ENCODE results near the gene SERGEF.

Gene SERGEF

DNA sequence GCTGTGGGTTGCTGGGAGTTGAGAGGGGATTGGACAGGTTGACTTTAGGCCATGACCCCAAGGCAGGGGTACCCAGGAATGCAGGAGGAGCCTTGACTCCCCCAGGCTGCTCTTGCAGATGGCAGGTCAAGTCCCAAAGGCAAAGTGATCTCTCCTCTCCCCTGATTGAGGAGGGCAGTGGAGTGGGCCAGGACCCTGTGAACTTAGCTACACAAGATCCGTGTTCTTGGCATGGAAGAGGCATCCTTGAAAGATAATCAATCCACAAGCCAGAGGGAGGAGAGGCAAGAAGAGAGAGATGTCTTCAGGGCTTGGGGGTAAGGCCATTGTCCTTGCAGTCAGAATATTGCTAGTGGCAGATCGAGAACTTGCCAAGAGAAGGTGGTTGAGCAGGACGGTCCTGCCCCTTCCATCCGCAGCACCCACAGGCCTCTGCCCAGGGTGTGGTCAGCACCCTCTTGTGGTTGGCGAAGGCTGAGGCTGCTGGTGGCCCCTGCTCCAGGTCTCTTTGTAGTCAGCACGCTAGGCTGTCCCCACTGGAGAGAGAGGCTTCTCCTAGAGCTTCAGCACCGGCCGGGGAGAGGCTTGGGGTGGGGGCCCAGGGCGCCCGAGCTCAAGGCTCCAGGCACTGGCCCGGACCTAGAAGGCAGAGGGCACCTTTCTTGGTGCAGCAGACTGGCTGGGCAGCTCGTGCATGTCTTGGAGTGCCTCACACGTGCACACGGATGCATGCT, 232.8 kb downstream of the SERGEF start:
- DNase-seq, result no peak

DNA sequence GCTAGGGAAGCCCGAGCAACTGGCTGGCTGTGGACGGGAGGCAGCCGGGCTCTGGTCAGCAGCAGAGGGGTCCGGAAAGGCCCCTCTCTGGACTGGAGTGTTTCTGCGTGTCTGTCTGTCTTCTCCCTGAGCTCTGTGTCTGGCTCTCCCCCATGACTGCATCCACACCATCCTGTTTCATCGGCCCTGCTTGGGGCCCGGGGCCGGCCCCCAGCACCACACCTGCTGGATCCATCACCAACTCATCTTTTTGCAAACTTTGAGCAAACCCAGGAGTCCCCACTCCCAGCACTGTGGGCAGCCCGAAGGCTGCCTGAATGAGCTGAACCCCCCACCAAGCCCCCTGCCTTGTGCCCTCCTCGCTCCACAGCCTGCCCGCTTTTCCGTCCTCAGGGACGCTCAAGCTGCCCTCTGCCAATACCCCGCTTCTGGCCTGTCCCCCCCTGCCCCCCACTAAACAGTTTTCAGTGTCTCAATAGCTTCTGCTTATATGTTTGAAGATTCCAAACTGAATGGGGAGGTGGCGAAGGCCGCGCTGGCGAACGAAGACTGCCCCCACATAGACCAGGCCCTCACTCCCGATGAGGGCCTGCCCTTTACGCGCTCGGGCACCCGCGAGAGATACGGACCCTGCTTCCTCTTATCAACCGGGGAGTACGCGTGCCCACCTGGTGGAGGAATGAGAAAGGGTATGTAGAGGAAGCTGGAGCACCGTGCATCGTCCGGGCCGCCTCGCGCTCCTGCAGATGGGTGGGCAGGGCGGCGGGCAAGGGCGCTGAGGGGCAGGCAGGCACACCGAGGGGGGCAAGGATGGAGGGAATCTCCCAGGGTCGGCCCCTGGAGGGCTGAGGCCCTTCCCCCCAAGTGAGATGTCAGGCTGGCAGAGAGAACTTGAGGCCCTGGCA, 233.6 kb downstream of the SERGEF start:
- DNase-seq, result no peak

- DNase-seq, result no peak
Observed at GRCh38 chr11:17778352-17778751, 234.5 kb downstream of the SERGEF start.

- no peak for DNase-seq
Observed at GRCh38 chr11:17777738-17778091, 235.1 kb downstream of the SERGEF start.

DNA sequence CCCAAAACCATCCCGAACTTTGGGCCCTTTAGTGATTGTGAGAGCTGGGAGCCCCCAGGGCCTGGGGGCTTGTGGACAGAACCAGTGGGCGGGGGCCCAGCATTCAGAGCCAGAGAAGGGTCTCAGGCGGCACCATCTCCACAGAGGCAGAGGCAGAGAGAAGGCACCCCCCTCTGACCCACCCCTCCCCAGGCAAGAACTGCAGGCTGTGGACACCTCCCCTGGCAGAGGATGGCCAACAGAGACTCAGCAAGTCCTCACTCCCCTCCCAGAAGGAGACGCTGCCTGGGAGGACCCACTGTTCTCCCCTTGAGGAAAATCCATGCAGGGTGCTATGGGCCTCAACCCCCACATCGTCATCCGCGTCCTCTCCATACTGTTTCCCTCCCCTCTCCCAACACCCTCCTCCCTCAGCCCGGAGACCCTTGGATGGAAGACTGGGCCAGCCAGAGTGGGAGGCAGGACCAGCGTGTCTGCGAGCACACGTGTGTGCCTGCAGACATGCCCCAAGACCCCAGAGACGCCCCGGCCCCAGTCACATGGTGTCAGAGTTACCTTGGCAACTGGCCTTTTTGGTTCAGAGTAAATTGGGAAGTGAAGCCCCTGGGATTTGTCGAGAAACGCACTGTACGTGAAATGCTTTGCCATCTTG, 235.6 kb downstream of the SERGEF start:
- DNase-seq, result no peak

DNA sequence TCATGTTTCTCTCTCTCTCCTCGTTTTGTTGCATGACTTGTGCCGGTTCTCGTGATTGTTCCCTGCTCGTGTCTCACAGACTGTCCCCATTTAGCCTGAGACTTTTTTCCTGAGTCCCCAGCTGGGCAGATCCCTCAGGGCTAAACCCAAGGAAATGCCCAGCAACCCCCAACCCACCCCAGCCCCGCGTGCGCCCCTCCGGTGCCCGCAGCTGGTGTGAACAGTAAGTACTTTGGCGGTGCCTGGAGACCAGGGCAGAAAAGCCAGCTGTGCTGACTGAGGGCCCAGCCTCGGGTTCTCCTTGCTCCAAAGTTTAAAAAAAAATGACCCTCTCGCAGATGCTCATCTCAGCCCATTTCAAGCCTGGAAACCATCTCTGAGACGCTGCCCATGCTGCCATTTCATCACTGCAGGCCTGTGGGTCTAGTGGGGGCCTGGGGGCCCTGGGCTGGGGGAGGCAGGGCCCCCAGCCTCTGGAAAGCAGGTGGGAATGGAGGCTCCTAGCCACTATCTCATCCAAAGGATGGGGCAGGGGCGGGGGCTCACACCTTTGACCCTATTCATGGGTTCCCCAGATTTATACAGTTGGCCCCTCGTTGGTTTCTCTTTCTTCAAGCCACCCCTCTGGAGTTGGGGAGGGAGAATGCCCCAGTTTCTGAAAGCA, 236.5 kb downstream of the SERGEF start:
- no peak for DNase-seq

DNA sequence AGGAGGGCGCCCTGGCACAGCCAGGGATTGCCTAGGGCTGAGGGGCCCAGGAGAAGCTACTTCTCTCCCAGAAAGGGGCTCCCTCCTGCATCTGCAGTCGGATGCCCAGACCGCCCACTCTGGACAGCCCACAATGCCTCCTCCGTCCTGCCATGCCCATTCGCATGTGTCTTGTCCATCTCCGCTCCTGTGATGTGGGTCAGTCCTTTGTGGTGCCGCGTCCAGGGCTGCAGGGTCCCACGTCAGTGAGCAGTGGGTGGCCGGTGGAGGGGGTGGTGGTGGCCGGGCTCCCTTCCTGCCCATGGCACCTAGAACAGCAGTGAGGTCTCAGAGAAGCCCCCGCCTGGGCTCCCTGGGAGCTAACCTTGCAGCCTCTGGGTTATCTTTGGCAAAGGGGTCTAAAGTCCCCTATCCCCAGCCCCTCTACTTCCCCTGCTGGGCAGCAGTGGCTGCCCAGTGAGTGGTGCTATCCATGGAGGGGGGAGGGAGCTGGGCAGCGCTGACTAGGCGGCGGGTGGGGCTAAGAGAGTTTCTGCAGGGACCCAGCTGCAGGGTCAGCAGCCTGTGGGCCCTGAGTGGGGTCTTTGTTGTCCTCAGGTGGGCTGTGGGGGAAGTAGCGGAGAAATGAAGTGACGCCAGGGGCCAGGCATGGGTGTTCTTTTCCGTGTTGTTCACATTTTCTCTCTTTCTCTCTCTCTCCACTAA, 237.2 kb downstream of the SERGEF start:
- DNase-seq, result no peak

DNA sequence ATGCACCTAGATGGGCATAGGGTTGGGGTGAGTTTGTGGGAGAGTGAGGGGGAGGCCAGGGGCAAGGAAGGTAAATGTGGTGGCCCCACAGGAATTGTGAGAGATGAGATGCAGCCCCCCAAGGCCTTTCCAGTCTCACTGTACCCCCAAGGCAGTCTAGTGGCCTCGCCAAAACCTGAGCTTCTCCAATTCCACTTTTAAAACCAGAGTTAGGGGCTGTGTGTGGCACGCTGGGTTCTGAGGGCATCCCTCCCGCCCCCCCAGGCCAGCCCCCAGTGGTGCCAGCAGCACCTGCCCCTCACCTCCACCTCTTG, 237.9 kb downstream of the SERGEF start:
- DNase-seq, result no peak

- DNase-seq, result no peak
Observed at GRCh38 chr11:17774232-17775034, 238.4 kb downstream of the SERGEF start.

DNA sequence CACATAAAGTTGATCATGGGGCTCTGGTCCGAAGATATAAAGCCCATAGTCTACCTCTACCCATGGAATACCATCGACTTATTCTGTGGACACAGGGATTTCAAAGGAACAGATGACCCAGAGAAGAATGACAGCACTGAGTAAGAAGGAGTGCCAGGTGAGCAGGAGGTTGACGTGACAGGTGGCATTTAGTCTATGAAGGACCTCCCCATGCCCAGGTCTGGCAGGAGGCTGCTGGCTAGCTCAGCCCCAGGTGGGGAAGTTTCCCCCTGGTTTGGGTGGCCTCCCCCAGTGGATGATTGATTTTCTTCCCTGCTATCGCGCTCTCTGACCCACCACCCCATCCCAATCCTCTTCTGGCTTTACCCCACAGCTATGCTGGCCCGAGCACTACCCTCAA, 239.2 kb downstream of the SERGEF start:
- DNase-seq, result no peak

DNA sequence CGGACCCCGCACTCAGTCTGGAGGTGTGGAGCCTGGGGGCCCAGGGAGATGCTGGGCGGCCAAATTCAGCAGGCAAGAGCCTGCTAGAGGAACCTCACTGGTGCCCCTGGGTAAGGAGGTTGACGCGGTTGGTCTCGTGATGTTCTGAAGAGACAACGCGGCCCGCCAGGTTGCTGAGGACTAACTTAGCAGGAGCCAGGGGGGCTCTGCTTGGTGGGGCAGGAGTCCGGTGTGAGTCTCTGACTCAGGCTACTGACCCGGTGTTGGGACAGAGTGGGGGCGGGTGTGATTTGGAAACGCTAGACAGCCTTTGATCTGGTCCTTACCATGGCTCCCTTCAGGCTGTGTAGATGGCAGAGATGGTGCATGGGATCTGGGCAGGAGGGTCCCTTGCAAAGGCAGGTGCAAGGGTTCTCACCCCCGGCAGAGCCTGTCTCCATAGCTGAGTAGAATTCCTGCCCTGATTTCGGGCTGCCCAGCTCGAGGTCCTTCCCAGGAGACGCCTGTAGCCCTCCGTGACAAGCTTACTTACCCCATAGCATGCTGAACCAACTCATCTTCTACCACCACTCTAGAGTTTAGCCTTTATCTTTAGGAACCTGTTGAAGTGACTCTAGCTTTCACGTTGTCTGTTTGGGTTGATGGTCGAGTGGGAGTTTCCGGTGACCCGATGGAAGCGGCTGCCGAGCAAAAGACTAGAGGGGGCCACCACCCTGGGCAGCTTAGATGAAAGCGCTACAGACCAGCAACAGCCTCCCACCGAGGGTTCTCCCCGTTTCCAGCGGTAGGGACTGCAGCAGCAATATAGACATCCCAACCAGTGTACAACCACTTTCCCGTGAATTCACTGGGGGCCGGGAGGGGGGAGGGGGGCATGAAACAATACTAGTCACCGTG, 239.9 kb downstream of the SERGEF start:
- no peak for DNase-seq

- no peak for DNase-seq
Observed at GRCh38 chr11:17771841-17772401, 240.9 kb downstream of the SERGEF start.

- DNase-seq, result no peak
Observed at GRCh38 chr11:17771415-17771814, 241.4 kb downstream of the SERGEF start.

GRCh38 chr11:17770917-17771316, 241.9 kb downstream of the SERGEF start:
- DNase-seq, result no peak

GRCh38 chr11:17770048-17770652, 242.7 kb downstream of the SERGEF start:
- no peak for DNase-seq

- no peak for DNase-seq
Observed at GRCh38 chr11:17769218-17769617, 243.6 kb downstream of the SERGEF start.

GRCh38 chr11:17768547-17768946, 244.3 kb downstream of the SERGEF start:
- DNase-seq, result no peak

- no peak for DNase-seq
Observed at GRCh38 chr11:17767914-17768313, 244.9 kb downstream of the SERGEF start.

DNA sequence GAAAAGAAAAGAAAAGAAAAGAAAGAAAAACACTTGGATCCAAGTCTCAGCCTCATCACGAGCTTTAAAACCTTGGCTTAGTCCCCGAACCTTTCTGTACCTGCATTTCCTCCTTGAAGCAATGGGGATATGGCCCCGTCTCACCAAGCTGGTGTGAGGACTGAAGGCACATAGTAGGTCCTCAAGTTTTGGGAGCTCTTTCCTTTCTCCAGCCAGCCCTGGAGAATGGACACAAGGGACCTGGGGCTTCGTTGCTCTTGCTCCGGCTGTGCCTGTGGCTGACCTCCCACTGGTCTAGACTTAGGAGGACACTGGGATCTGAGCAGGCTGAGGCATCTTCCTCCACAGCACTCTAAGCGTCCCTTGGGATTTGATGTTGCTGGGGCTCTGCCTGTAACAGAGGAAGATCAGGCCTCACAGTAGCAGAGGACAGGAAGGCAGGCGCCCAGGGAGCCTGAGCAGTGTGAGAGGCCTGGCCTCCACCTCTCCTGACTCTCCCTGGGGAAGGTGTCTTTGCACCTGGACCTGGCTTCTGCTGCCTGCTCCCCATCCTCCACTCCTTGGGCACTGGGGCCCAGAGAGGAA, 245.5 kb downstream of the SERGEF start:
- no peak for DNase-seq

DNA sequence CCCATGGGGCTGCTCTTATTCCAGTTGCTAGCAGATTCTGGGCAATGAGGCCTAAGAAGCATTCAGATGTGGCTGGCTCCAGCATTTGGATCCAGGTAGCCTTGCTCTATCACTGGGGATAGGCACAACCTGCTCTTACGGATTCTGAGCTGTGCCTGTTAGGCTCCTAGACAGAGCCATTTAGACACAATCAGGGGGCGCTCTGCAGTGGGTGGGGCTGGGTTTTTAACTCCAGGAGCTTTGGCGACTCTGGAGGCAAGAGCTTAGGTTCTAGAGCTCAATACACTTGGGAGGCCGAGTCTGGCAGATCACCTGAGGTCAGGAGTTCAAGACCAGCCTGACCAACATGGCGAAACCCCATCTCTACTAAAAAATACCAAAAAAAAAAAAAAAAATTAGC, 246.3 kb downstream of the SERGEF start:
- no peak for DNase-seq

Data from NCI-H748 treated with DMSO at 0.1 percent for 48 hours (cell line).